Measurements from ENCODE around the gene ARL4C.

DNA sequence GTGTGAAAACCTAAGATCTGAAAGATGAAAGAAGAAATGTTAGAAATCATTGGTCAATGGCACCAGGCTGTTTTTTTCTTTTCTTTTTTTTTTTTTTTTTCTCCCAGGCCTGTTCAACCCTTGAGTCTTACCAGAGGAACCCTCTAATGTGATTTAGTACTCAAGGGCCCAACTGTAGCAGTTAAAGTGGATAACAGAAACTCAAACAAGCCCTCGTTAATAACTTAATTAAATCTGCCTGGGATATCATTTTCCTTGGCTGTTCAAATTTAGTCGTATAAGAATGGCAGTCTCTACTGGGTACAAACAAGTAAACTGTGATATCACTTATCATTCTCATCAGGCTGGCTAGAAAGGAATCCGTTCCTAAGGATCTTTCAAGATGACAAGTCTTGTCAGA lies 16.5 kb downstream of the ARL4C start:
- TF ChIP-seq, protein P1, sequence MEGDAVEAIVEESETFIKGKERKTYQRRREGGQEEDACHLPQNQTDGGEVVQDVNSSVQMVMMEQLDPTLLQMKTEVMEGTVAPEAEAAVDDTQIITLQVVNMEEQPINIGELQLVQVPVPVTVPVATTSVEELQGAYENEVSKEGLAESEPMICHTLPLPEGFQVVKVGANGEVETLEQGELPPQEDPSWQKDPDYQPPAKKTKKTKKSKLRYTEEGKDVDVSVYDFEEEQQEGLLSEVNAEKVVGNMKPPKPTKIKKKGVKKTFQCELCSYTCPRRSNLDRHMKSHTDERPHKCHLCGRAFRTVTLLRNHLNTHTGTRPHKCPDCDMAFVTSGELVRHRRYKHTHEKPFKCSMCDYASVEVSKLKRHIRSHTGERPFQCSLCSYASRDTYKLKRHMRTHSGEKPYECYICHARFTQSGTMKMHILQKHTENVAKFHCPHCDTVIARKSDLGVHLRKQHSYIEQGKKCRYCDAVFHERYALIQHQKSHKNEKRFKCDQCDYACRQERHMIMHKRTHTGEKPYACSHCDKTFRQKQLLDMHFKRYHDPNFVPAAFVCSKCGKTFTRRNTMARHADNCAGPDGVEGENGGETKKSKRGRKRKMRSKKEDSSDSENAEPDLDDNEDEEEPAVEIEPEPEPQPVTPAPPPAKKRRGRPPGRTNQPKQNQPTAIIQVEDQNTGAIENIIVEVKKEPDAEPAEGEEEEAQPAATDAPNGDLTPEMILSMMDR (IDR thresholded peaks at IDR 0.05): no peak
- TF ChIP-seq, protein P2, sequence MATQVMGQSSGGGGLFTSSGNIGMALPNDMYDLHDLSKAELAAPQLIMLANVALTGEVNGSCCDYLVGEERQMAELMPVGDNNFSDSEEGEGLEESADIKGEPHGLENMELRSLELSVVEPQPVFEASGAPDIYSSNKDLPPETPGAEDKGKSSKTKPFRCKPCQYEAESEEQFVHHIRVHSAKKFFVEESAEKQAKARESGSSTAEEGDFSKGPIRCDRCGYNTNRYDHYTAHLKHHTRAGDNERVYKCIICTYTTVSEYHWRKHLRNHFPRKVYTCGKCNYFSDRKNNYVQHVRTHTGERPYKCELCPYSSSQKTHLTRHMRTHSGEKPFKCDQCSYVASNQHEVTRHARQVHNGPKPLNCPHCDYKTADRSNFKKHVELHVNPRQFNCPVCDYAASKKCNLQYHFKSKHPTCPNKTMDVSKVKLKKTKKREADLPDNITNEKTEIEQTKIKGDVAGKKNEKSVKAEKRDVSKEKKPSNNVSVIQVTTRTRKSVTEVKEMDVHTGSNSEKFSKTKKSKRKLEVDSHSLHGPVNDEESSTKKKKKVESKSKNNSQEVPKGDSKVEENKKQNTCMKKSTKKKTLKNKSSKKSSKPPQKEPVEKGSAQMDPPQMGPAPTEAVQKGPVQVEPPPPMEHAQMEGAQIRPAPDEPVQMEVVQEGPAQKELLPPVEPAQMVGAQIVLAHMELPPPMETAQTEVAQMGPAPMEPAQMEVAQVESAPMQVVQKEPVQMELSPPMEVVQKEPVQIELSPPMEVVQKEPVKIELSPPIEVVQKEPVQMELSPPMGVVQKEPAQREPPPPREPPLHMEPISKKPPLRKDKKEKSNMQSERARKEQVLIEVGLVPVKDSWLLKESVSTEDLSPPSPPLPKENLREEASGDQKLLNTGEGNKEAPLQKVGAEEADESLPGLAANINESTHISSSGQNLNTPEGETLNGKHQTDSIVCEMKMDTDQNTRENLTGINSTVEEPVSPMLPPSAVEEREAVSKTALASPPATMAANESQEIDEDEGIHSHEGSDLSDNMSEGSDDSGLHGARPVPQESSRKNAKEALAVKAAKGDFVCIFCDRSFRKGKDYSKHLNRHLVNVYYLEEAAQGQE (IDR thresholded peaks at IDR 0.05): no peak
- TF ChIP-seq, protein P3, sequence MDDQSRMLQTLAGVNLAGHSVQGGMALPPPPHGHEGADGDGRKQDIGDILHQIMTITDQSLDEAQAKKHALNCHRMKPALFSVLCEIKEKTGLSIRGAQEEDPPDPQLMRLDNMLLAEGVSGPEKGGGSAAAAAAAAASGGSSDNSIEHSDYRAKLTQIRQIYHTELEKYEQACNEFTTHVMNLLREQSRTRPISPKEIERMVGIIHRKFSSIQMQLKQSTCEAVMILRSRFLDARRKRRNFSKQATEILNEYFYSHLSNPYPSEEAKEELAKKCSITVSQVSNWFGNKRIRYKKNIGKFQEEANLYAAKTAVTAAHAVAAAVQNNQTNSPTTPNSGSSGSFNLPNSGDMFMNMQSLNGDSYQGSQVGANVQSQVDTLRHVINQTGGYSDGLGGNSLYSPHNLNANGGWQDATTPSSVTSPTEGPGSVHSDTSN (IDR thresholded peaks at IDR 0.05): no peak
- TF ChIP-seq SREBF2 (IDR thresholded peaks at IDR 0.05) (no peak), CHD2 (IDR thresholded peaks at IDR 0.05; ENCODE audit: low read length, partially characterized antibody) (no peak), RFX5 (IDR thresholded peaks at IDR 0.05) (no peak), ZNF302 (CRISPR knock-in tag; IDR thresholded peaks at IDR 0.05) (no peak), MAZ (IDR thresholded peaks at IDR 0.05; ENCODE audit: borderline replicate concordance, low read depth, low read length) (no peak), EP300 (IDR thresholded peaks at IDR 0.05) (no peak), RAD21 (conservative IDR thresholded peaks at IDR 0.05 in 1 of 2, IDR thresholded peaks at IDR 0.05 in 1 of 2) (no peak), POLR2A (IDR thresholded peaks at IDR 0.05; ENCODE audit: low read length) (no peak)
- TF ChIP-seq, protein P4, sequence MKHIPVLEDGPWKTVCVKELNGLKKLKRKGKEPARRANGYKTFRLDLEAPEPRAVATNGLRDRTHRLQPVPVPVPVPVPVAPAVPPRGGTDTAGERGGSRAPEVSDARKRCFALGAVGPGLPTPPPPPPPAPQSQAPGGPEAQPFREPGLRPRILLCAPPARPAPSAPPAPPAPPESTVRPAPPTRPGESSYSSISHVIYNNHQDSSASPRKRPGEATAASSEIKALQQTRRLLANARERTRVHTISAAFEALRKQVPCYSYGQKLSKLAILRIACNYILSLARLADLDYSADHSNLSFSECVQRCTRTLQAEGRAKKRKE (CRISPR knock-in tag; IDR thresholded peaks at IDR 0.05; ENCODE audit: low read depth): no peak
